Brain microvascular endothelial cell (primary cell): ENCODE data around the gene WDR7.

ENCODE experiments used
- DNase-seq: peaks from one replicate; pipeline ENCODE4 v3.0.0-alpha.2; 2020
- H3K27ac ChIP-seq: fragments of 250-450 bp; sonication (Bioruptor Pico); 2 replicates; pipeline ENCODE4 v1.5.1; 2020; ENCODE audit warnings: mild to moderate bottlenecking, moderate library complexity
- H3K27me3 ChIP-seq: fragments of 250-450 bp; sonication (Bioruptor Pico); replicated peaks from 2 replicates; pipeline ENCODE4 v1.5.1; 2020; ENCODE audit warnings: mild to moderate bottlenecking
- H3K36me3 ChIP-seq: fragments of 250-450 bp; sonication (Bioruptor Pico); replicated peaks from 2 replicates; pipeline ENCODE4 v1.5.1; 2020; ENCODE audit warnings: mild to moderate bottlenecking
- H3K4me3 ChIP-seq: 2 replicates; pipeline ENCODE4 v1.5.1; 2011; ENCODE audit warnings: low read depth, mild to moderate bottlenecking, control low read depth, low read length, moderate library complexity
- in situ Hi-C: cut with HindIII; loops from 2 replicates; pipeline ENCODE4 v1.10.0; 2017; ENCODE audit warnings: low sequenced_read_pairs, low pct_ligation_motif_present
- TF ChIP-seq, protein P1 (sequence below): IDR thresholded peaks from 2 replicates; pipeline ENCODE4 v1.5.1; 2011; ENCODE audit warnings: low read depth, mild to moderate bottlenecking, moderate library complexity, low read length, control low read depth, inconsistent platforms; ENCODE audit errors: missing control alignments

The WDR7 gene

DNA sequence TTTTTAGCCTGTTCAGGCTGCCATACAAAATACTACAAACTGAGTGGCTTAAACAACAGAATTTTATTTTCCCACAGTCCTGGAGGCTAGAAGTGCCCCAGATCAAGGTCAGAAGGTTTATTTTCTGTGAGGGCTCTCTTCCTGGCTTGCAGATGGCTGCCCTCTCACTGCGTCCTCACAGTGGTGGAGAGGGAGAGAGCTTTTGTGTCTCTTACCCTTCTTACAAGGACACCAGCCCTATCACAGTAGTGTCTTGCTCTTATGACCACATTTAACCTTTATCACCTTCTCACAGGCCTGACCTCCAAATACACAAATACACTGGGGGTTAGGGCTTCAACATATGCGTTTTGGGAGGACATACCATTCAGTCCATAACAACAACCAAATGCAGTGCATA, 11.7 kb downstream of the WDR7 start:
- Histone ChIP-seq H3K36me3 (no peaks in the 10 kb centered on the region), H3K4me3 (no peak overlapping the region), H3K27ac (no peak overlapping the region), H3K27me3 (no peaks in the 10 kb centered on the region)
- DNase-seq: no peak
- in situ Hi-C loops: no loop called here
- TF ChIP-seq, protein P1, sequence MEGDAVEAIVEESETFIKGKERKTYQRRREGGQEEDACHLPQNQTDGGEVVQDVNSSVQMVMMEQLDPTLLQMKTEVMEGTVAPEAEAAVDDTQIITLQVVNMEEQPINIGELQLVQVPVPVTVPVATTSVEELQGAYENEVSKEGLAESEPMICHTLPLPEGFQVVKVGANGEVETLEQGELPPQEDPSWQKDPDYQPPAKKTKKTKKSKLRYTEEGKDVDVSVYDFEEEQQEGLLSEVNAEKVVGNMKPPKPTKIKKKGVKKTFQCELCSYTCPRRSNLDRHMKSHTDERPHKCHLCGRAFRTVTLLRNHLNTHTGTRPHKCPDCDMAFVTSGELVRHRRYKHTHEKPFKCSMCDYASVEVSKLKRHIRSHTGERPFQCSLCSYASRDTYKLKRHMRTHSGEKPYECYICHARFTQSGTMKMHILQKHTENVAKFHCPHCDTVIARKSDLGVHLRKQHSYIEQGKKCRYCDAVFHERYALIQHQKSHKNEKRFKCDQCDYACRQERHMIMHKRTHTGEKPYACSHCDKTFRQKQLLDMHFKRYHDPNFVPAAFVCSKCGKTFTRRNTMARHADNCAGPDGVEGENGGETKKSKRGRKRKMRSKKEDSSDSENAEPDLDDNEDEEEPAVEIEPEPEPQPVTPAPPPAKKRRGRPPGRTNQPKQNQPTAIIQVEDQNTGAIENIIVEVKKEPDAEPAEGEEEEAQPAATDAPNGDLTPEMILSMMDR: no peak

DNA sequence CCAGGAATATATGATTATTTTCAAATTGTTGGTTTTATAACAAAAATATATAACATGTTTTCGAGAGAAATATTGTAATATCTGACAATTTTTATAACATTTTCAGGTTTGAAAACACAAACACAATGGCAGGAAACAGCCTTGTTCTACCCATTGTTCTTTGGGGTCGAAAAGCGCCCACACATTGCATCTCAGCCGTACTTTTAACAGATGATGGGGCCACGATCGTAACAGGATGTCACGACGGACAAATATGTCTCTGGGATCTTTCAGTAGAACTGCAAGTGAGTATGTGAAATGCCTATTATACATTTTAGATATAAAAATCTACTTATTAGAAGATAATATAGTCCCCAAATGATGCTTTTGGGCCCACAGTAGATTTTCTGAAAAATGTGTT, 21.2 kb downstream of the WDR7 start:
- TF ChIP-seq, protein P1: no peak
- in situ Hi-C loops: no loop called here
- Histone ChIP-seq H3K27ac (no peak overlapping the region), H3K4me3 (no peak overlapping the region), H3K27me3 (no peaks in the 10 kb centered on the region), H3K36me3 (no peaks in the 10 kb centered on the region)
- DNase-seq: no peak

DNA sequence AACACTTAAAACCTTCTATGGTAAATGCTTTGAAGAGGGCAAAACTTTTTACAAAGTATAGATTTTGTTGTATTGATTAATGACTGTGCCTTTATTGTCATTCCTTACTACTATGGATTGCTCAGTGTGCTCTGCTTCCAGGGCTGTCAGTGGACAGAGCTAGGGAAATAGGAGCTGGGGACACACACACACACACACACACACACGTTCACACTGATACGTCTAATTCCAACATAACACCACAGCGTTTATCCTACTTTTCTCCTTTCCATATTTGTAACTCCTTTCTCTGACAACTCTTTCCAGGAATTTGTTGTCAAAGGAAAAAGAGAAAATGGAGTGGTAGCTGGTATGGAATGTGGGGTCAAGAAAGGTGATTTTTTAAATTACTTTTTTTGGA, 21.8 kb downstream of the WDR7 start:
- Histone ChIP-seq H3K27me3 (no peaks in the 10 kb centered on the region), H3K4me3 (no peak overlapping the region), H3K27ac (no peak overlapping the region), H3K36me3 (no peaks in the 10 kb centered on the region)
- no peak for DNase-seq
- in situ Hi-C loops: no loop called here
- TF ChIP-seq, protein P1: no peak

DNA sequence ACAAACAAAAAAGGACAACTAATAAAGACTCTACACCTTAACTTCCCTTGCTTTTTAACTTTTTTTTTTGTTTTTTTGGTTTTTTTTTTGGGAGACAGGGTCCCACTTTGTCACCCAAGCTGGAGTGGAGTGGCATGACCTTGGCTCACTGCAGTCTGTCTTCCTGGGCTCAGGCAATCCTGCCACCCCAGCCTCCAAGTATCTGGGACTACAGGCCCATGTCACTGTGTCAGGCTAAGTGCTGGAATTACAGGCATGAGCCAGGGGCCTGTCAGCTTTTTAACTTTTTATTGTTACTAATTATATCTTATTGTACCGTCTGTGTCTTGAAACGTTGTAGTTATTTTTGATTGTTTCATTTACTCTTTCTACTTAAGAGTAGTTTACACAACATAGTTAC, 25.5 kb downstream of the WDR7 start:
- Histone ChIP-seq H3K36me3 (no peaks in the 10 kb centered on the region), H3K4me3 (no peak overlapping the region), H3K27ac (no peak overlapping the region), H3K27me3 (no peaks in the 10 kb centered on the region)
- no peak for DNase-seq
- TF ChIP-seq, protein P1: no peak
- in situ Hi-C loops: no loop called here

DNA sequence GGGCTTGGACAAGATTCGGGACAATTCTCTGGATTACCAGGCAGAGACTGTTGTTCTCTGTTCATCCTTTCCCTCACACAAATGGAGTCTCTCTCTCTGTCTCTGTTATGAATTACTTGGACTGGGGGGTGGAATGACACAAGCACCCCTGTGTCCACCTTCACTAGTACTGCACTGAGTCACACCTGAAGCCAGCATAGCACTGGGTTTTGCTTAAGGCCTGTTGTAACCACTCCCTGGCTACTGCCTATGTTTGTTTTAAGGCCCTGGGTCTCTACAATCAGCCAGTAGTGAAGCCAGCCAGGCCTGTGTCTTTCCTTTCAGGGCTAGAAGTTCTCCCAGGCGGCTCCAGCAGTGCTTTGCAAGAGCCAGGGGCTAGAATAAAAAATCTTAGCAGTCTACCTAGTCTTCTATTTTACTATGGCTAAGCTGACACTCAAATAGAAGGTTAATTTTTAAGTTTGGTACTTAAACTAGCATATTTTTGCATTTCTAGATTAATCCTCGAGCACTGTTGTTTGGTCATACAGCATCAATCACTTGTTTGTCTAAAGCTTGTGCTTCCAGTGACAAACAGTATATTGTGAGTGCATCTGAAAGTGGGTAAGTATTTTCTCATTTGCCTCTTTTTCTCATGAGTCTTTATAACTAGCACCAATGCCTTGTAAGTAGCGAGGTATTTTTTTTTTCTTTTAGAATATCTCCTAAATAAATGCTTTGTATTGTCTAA, 27.8 kb downstream of the WDR7 start:
- TF ChIP-seq, protein P1: no peak
- no peaks in the 10 kb centered on the region for H3K27me3 ChIP-seq
- H3K27ac ChIP-seq: no peak overlapping the region
- DNase-seq: no peak
- H3K36me3 ChIP-seq: no peaks in the 10 kb centered on the region
- no peak overlapping the region for H3K4me3 ChIP-seq
- in situ Hi-C loops: no loop called here

DNA sequence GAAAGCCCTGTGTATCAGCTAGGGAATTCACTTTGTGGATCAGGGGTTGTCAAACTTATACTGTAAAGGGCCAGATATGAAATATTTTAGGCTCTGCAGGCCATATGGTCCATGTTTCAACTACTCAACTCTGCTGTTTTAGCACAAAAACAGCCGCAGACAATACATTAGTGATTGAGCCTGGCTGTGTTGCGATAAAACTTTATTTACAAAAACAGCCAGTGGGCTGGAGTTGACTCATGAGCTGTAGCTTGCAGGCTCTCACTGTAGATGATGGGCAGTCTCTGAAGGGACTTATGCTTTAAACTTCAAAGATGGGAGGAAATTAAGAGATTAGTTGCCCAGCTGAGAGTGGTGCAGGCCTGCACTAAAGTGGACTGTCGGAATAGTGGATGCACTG, 33.1 kb downstream of the WDR7 start:
- in situ Hi-C loops: no loop called here
- Histone ChIP-seq H3K27ac (no peak overlapping the region), H3K4me3 (no peak overlapping the region), H3K36me3 (no peaks in the 10 kb centered on the region), H3K27me3 (no peaks in the 10 kb centered on the region)
- TF ChIP-seq, protein P1: no peak
- DNase-seq: no peak
